Mesenchymal stem cell (in vitro differentiated cells and primary cell): ENCODE data around the gene MAB21L2.

Experiments
- DNase-seq: peaks from one replicate; pipeline ENCODE4 v3.0.0-alpha.2; 2013
- H2AFZ ChIP-seq: one replicate; pipeline ENCODE4 v1.6.1; 2013; ENCODE audit warnings: low read depth, mild to moderate bottlenecking, control low read depth, inconsistent platforms, low read length, moderate library complexity
- H2AK5ac ChIP-seq: 2 replicates; pipeline ENCODE4 v1.6.1; 2013; ENCODE audit warnings: low read length, moderate library complexity, mild to moderate bottlenecking, inconsistent platforms; ENCODE audit not compliant: severe bottlenecking
- H2BK120ac ChIP-seq: one replicate; pipeline ENCODE4 v1.6.1; 2013; ENCODE audit warnings: low read depth, mild to moderate bottlenecking, inconsistent platforms, low read length, moderate library complexity
- H2BK12ac ChIP-seq, 2 experiments: one replicate each; pipeline ENCODE4 v1.6.1; 2013; ENCODE audit warnings: inconsistent platforms in 2 of 2, low read length in 2 of 2, mild to moderate bottlenecking in 2 of 2, moderate library complexity in 2 of 2, control low read depth in 1 of 2
- H2BK15ac ChIP-seq: one replicate; pipeline ENCODE4 v1.6.1; 2013; ENCODE audit warnings: mild to moderate bottlenecking, low read depth, inconsistent platforms; ENCODE audit not compliant: poor library complexity, severe bottlenecking
- H2BK5ac ChIP-seq: 2 replicates; pipeline ENCODE4 v1.6.1; 2013; ENCODE audit warnings: low read depth, mild to moderate bottlenecking, low read length, control low read depth, inconsistent platforms; ENCODE audit not compliant: poor library complexity, severe bottlenecking
- H3K14ac ChIP-seq, 2 experiments: one replicate each; pipeline ENCODE4 v1.6.1; 2013; ENCODE audit warnings: inconsistent platforms in 2 of 2, low read length in 2 of 2, control low read depth in 1 of 2, mild to moderate bottlenecking in 1 of 2, moderate library complexity in 1 of 2
- H3K18ac ChIP-seq, 2 experiments: one replicate each; pipeline ENCODE4 v1.6.1; 2013; ENCODE audit warnings: inconsistent platforms in 2 of 2, low read length in 2 of 2, control low read depth in 1 of 2, low read depth in 1 of 2, mild to moderate bottlenecking in 1 of 2
- H3K23ac ChIP-seq, 2 experiments: one replicate each; pipeline ENCODE4 v1.6.1; 2013; ENCODE audit warnings: inconsistent platforms in 2 of 2, low read length in 2 of 2, mild to moderate bottlenecking in 2 of 2, moderate library complexity in 2 of 2, control low read depth in 1 of 2
- H3K27ac ChIP-seq: 2 replicates; pipeline ENCODE4 v1.5.1; 2013; ENCODE audit warnings: mild to moderate bottlenecking, moderate library complexity, low read length, control low read depth, inconsistent platforms; ENCODE audit not compliant: poor library complexity, severe bottlenecking
- H3K27me3 ChIP-seq, 2 experiments: 2 replicates each; pipeline versions ENCODE4 v1.6.1 to v1.7.0; 2013; ENCODE audit warnings: low read length in 2 of 2, mild to moderate bottlenecking in 2 of 2, moderate library complexity in 2 of 2, control low read depth in 1 of 2, inconsistent platforms in 1 of 2; ENCODE audit not compliant: control insufficient read depth in 1 of 2, insufficient read depth in 1 of 2
- H3K36me3 ChIP-seq, 2 experiments: 2 replicates each; pipeline versions ENCODE4 v1.6.1 to v1.7.0; 2013; ENCODE audit warnings: low read length in 2 of 2, control low read depth in 1 of 2, inconsistent platforms in 1 of 2, low read depth in 1 of 2, mild to moderate bottlenecking in 1 of 2; ENCODE audit not compliant: insufficient read depth in 2 of 2, control insufficient read depth in 1 of 2
- H3K4ac ChIP-seq, 2 experiments: one replicate each; pipeline ENCODE4 v1.6.1; 2013; ENCODE audit warnings: inconsistent platforms in 2 of 2, low read length in 2 of 2, mild to moderate bottlenecking in 2 of 2, moderate library complexity in 2 of 2, control low read depth in 1 of 2, low read depth in 1 of 2
- H3K4me1 ChIP-seq: 2 replicates; pipeline ENCODE4 v1.6.1; 2013; ENCODE audit warnings: low read depth, low read length, control low read depth; ENCODE audit not compliant: control insufficient read depth, insufficient read depth
- H3K4me2 ChIP-seq: 2 replicates; pipeline ENCODE4 v1.6.1; 2013; ENCODE audit warnings: low read length, mild to moderate bottlenecking, inconsistent platforms; ENCODE audit not compliant: poor library complexity, severe bottlenecking
- H3K4me3 ChIP-seq, 2 experiments: 2 replicates each; pipeline versions ENCODE4 v1.5.1 to v1.7.0; 2013; ENCODE audit warnings: low read length in 2 of 2, mild to moderate bottlenecking in 2 of 2, control low read depth in 1 of 2, low read depth in 1 of 2; ENCODE audit not compliant: insufficient read depth in 1 of 2
- H3K79me1 ChIP-seq: replicated peaks from 2 replicates; pipeline ENCODE4 v1.6.1; 2013; ENCODE audit warnings: mild to moderate bottlenecking, control low read depth, low read length, inconsistent platforms; ENCODE audit not compliant: poor library complexity, severe bottlenecking
- H3K9ac ChIP-seq: 2 replicates; pipeline ENCODE4 v1.7.0; 2013; ENCODE audit warnings: mild to moderate bottlenecking, low read length, moderate library complexity
- H3K9me3 ChIP-seq: 2 replicates; pipeline ENCODE4 v1.7.0; 2013; ENCODE audit warnings: mild to moderate bottlenecking, low read length; ENCODE audit not compliant: control insufficient read depth
- H4K8ac ChIP-seq: one replicate; pipeline ENCODE4 v1.6.1; 2013; ENCODE audit warnings: inconsistent platforms, mild to moderate bottlenecking, low read length, moderate library complexity
- H4K91ac ChIP-seq: one replicate; pipeline ENCODE4 v1.6.1; 2013; ENCODE audit warnings: mild to moderate bottlenecking, low read length, inconsistent platforms
- WGBS: methylation state at CpG from one replicate; pipeline ENCODE4 v1.1.7; 2013; ENCODE audit warnings: mixed read lengths; 5-methylcytosine and 5-hydroxymethylcytosine counted together

Gene MAB21L2

DNA sequence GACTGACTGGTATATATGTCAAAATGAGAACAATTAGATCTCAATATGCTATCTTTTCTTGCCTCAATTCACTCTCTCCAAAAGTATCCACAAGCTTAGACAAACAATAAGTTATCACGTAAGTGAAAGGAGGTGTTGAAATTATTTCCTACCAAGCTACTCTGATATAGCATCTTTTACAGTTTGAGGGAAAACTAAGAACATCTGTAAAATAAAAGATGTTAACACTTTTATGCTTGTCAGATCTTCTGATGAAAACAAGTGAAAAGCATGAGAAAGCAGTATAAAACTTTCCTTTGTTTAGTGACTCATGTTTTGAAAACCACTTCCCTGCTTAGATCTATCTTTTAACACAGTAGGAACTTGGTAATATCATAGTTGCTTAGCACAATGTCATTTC, 8.4 kb upstream of the MAB21L2 start:
- Histone ChIP-seq H3K27me3 (no peaks in the 10 kb centered on the region), H3K9me3 (no peaks in the 10 kb centered on the region), H2BK5ac (no peak overlapping the region), H3K9ac (no peak overlapping the region), H4K8ac (no peak overlapping the region), H2AK5ac (no peak overlapping the region), H2BK120ac (no peak overlapping the region), H3K4me3 (no peak overlapping the region), H3K23ac (no peak overlapping the region), H3K79me1 (peaks cover 6% of the 10 kb centered on the region), H3K4me1 (peaks cover 2% of the 10 kb centered on the region), H2BK12ac (no peak overlapping the region), H3K36me3 (no peaks in the 10 kb centered on the region), H3K4me2 (no peak overlapping the region), H2BK15ac (no peak overlapping the region), H4K91ac (no peak overlapping the region), H2AFZ (no peak overlapping the region), H3K4ac (no peak overlapping the region), H3K14ac (no peak overlapping the region), H3K18ac (no peak overlapping the region), H3K27ac (no peak overlapping the region)
- no CpG with 5 or more reads among the region's 1 CpG for WGBS
- peak; percentile 36 for DNase-seq

DNA sequence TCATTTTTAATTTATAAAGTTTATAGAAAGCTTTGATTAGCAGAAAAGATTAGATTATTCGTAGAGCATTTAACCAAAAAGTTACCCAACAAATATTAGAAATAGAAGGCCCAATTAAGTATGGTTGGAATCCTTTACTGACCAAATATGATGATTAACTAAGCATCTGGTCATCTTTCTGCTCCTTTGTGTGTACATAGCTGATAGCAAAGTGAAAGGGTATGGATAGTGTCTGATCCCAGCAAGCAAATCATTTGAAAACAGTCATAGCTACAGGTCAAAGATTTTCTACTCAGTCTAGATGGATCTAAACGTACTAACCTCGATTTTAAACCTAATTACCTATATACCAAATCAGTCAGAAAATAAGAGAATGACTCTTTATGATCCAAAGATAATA, 7.3 kb upstream of the MAB21L2 start:
- Histone ChIP-seq H2AFZ (no peak overlapping the region), H3K9me3 (no peaks in the 10 kb centered on the region), H3K18ac (no peak overlapping the region), H4K91ac (no peak overlapping the region), H2BK15ac (no peak overlapping the region), H3K27ac (no peak overlapping the region), H3K4me2 (no peak overlapping the region), H4K8ac (no peak overlapping the region), H2BK120ac (no peak overlapping the region), H3K4me3 (no peak overlapping the region), H3K23ac (no peak overlapping the region), H3K4me1 (peaks cover 8% of the 10 kb centered on the region), H2AK5ac (no peak overlapping the region), H3K27me3 (no peaks in the 10 kb centered on the region), H2BK5ac (no peak overlapping the region), H3K4ac (no peak overlapping the region), H3K14ac (no peak overlapping the region), H3K36me3 (no peaks in the 10 kb centered on the region), H3K79me1 (peaks cover 6% of the 10 kb centered on the region), H2BK12ac (no peak overlapping the region), H3K9ac (no peak overlapping the region)
- no peak for DNase-seq
- WGBS, result no CpG with 5 or more reads among the region's 3 CpGs

DNA sequence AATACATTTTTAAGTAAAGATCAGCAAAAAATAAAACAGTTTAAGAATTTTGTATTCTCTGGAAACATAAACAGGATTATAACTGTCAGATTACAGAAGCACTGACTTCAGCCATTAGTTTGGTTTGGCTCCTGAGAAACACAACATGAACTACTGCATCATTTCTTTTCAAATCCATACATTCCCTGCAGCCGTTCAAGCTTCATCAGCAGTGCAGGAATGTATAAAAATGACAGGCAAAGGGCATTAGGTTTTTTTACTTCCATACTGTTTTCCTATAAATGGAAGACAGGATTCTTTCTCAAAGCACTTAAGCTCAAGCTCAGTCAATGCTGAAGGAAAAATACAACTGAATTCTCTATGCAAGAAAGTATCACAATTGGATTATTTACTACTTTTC, 4.2 kb upstream of the MAB21L2 start:
- H3K9ac ChIP-seq, result no peak overlapping the region
- no peak overlapping the region for H2BK15ac ChIP-seq
- no peak for DNase-seq
- no peaks in the 10 kb centered on the region for H3K36me3 ChIP-seq
- peaks cover 11% of the 10 kb centered on the region for H3K9me3 ChIP-seq
- H2BK5ac ChIP-seq, result no peak overlapping the region
- no peak overlapping the region for H3K18ac ChIP-seq
- no peak overlapping the region for H3K14ac ChIP-seq
- H2AFZ ChIP-seq, result no peak overlapping the region
- H3K27me3 ChIP-seq, result no peaks in the 10 kb centered on the region
- H3K27ac ChIP-seq, result no peak overlapping the region
- H4K8ac ChIP-seq, result no peak overlapping the region
- H3K4ac ChIP-seq, result no peak overlapping the region
- no CpG with 5 or more reads among the region's 1 CpG for WGBS
- no peak overlapping the region for H3K4me3 ChIP-seq
- H3K4me2 ChIP-seq, result no peak overlapping the region
- no peak overlapping the region for H3K23ac ChIP-seq
- peaks cover 4% of the 10 kb centered on the region for H3K79me1 ChIP-seq
- no peak overlapping the region for H2AK5ac ChIP-seq
- H3K4me1 ChIP-seq, result peaks cover 10% of the 10 kb centered on the region
- H2BK120ac ChIP-seq, result no peak overlapping the region
- no peak overlapping the region for H4K91ac ChIP-seq
- no peak overlapping the region for H2BK12ac ChIP-seq

DNA sequence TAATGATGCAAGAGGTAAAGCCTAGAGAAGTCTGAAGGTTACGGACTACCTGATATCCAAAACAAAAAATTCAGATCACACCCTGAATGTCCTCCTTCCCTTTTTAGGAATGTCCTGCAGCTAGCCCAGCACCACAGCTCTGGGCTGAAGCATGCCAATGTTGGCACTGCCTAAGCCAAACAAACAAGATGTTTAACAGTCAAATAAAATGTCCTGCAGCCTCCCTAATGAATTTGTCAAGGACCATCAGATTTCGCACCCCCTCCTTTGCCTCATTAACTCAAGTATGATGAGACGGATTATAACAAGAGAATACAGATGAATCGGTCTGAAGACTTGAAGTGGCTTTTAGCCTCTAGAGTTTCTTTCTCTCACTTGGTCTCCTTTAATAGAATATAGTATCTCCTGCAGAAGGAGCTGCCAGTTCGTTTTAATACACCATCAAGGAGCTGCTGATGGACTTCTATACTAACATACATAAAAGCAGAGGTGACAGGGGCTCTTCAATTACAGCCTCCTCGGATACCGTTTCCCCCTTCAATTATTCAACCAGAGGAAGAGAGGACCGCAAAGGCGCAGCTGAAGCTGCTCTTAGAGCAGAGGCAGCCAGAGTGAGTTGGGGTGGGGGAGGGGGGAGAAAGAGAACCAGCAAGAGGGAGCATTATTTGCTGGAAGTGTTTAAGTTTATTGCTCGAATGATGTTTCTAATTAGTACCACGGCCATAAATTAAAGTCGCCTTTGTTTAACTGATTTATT, 3.0 kb upstream of the MAB21L2 start:
- H2AFZ ChIP-seq, result no peak overlapping the region
- no peak overlapping the region for H3K23ac ChIP-seq
- H2BK120ac ChIP-seq, result no peak overlapping the region
- 29% methylated on average over 4 of the region's 12 CpGs for WGBS
- peak overlapping the region; percentile 61 for H3K27ac ChIP-seq
- H3K36me3 ChIP-seq, result peaks cover 0 to 4% of the 10 kb centered on the region in 2 experiments
- DNase-seq, result peak; percentile 73
- H3K14ac ChIP-seq, result no peak overlapping the region
- peaks cover 19% of the 10 kb centered on the region for H3K9me3 ChIP-seq
- H3K9ac ChIP-seq, result no peak overlapping the region
- H3K4ac ChIP-seq, result no peak overlapping the region
- no peak overlapping the region for H2BK12ac ChIP-seq
- peak overlapping the region; percentile 30 for H4K8ac ChIP-seq
- H3K4me2 ChIP-seq, result peak overlapping the region; percentile 87
- H3K4me3 ChIP-seq, result peak overlapping the region in 1 of 2 experiments; percentile 69
- H4K91ac ChIP-seq, result no peak overlapping the region
- no peaks in the 10 kb centered on the region for H3K27me3 ChIP-seq
- H3K79me1 ChIP-seq, result peaks cover 2% of the 10 kb centered on the region
- H2BK15ac ChIP-seq, result no peak overlapping the region
- H3K18ac ChIP-seq, result no peak overlapping the region
- H2AK5ac ChIP-seq, result no peak overlapping the region
- peaks cover 14% of the 10 kb centered on the region for H3K4me1 ChIP-seq
- H2BK5ac ChIP-seq, result no peak overlapping the region
